GM23248 (cell line): ENCODE results near the gene SPRR2B. TPM values are rescaled to one million over a fixed set of nuclear protein-coding genes. Genes with fewer than 3 reads are reported as not detected.
"Not testable (repeated sequence)": the region's sequence is repeated elsewhere in the genome, so short reads cannot be mapped to it uniquely, and the experiment has no call there.

ENCODE experiments used
- DNase-seq: peaks from one replicate; pipeline ENCODE4 v3.0.0-alpha.2; 2015
- H2AFZ ChIP-seq: fragments of 200-600 bp; sonication (generic); 2 replicates; pipeline ENCODE4 v1.6.1; 2016; ENCODE audit warnings: antibody characterized with exemption
- H3F3A ChIP-seq: fragments of 200-600 bp; sonication (generic); 2 replicates; pipeline ENCODE4 v1.6.1; 2016; ENCODE audit warnings: mild to moderate bottlenecking, antibody characterized with exemption, mixed run types; ENCODE audit not compliant: insufficient read depth
- H3K27ac ChIP-seq: fragments of 200-600 bp; sonication (generic); 2 replicates; pipeline ENCODE4 v1.5.1; 2016; ENCODE audit warnings: mild to moderate bottlenecking
- H3K27me3 ChIP-seq: fragments of 200-600 bp; sonication (generic); replicated peaks from 2 replicates; pipeline ENCODE4 v1.6.1; 2016; ENCODE audit warnings: mild to moderate bottlenecking; ENCODE audit not compliant: insufficient read depth
- H3K36me3 ChIP-seq: fragments of 200-600 bp; sonication (generic); 2 replicates; pipeline ENCODE4 v1.6.1; 2016; ENCODE audit warnings: low read depth, mild to moderate bottlenecking
- H3K4me1 ChIP-seq: fragments of 200-600 bp; sonication (generic); 2 replicates; pipeline ENCODE4 v1.6.1; 2016; ENCODE audit warnings: mild to moderate bottlenecking; ENCODE audit not compliant: insufficient read depth
- H3K4me2 ChIP-seq: fragments of 200-600 bp; sonication (generic); one replicate; pipeline ENCODE4 v1.6.1; 2016; ENCODE audit warnings: mild to moderate bottlenecking; ENCODE audit not compliant: unreplicated experiment
- H3K4me3 ChIP-seq: fragments of 200-600 bp; sonication (generic); 2 replicates; pipeline ENCODE4 v1.5.1; 2016; ENCODE audit warnings: mild to moderate bottlenecking
- H3K79me2 ChIP-seq: fragments of 200-600 bp; sonication (generic); 2 replicates; pipeline ENCODE4 v1.6.1; 2016; ENCODE audit warnings: mild to moderate bottlenecking; ENCODE audit not compliant: insufficient read depth
- H3K9ac ChIP-seq: fragments of 200-600 bp; sonication (generic); 2 replicates; pipeline ENCODE4 v1.6.1; 2016; ENCODE audit warnings: mild to moderate bottlenecking
- H3K9me2 ChIP-seq: fragments of 200-600 bp; sonication (generic); 2 replicates; pipeline ENCODE4 v1.6.1; 2016; ENCODE audit warnings: mixed run types, mild to moderate bottlenecking, moderate library complexity; ENCODE audit not compliant: insufficient read depth
- H3K9me3 ChIP-seq: fragments of 200-600 bp; sonication (generic); one replicate; pipeline ENCODE4 v1.6.1; 2017; ENCODE audit warnings: low read depth
- H4K20me1 ChIP-seq: fragments of 200-600 bp; sonication (generic); 2 replicates; pipeline ENCODE4 v1.6.0; 2016; ENCODE audit not compliant: insufficient read depth
- EZH2 ChIP-seq: fragments of 200-600 bp; sonication (generic); IDR thresholded peaks from 2 replicates; pipeline ENCODE4 v1.6.1; 2018; ENCODE audit warnings: antibody characterized with exemption, mild to moderate bottlenecking; ENCODE audit not compliant: insufficient read depth, poor library complexity, severe bottlenecking
- EZH2phosphoT487 ChIP-seq: fragments of 200-600 bp; sonication (generic); IDR thresholded peaks from 2 replicates; pipeline ENCODE4 v1.6.1; 2018; ENCODE audit warnings: antibody characterized with exemption, moderate library complexity, mild to moderate bottlenecking, low read depth; ENCODE audit not compliant: insufficient read depth
- WGBS, 2 experiments: methylation state at CpG; one replicate each; pipeline ENCODE4 v1.1.6; 2015 to 2017; ENCODE audit warnings: low lambda C conversion rate in 2 of 2, low coverage in 1 of 2; ENCODE audit errors: missing lambda C conversion rate in 2 of 2; 5-methylcytosine and 5-hydroxymethylcytosine counted together
- in situ Hi-C: fragments of 300-500 bp; cut with MboI; formaldehyde crosslinking; loops from 2 replicates; pipeline ENCODE4 v1.15.0; 2020
- polyA plus RNA-seq: library from polyadenylated mRNA; unstranded; fragments of >200 nt; fragmentation: Nextera tagmentation; extraction: Ambion mirVana; gene quantifications from 2 replicates; pipeline ENCODE4 v1.2.1, GENCODE V29; 2016
- small RNA-seq: library from RNA; depleted of rRNA; stranded (forward); fragments of <200 nt; gene quantifications from one replicate; pipeline ENCODE3, GENCODE V24; 2014; ENCODE audit warnings: low read depth, low replicate concordance
- total RNA-seq: library from RNA; depleted of rRNA; stranded (reverse); fragments of >200 nt; shearing (Covaris generic); gene quantifications from 2 replicates; pipeline ENCODE4 v1.2.3, GENCODE V29; 2014; rRNA removed

Gene SPRR2B
- total and polyA plus RNA-seq, 2 experiments from 2014 or later: not detected

DNA sequence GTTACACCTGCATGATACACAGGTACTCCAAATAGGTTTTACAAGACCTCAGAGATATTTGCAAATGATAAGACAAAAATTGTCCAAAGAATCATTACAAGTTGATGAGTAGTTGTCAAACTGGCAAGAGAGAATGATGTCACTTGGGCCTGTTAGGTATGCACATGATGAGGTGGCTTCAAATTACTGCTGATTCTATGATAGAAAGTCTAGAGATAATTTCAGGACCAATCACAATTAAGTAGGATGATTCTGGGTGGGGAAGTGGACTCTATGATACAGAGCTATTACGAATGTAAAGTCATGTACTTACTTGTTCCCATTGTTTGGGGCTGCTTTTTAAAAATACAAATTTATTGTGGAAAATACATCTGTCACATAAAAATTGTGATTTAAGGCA is 45.6 kb downstream of the SPRR2B start:
- H3K9me2 ChIP-seq: no peaks in the 10 kb centered on the region
- no peaks in the 10 kb centered on the region for H3K27me3 ChIP-seq
- H3K4me1 ChIP-seq: no peaks in the 10 kb centered on the region
- H3K79me2 ChIP-seq: no peaks in the 10 kb centered on the region
- H3F3A ChIP-seq: no peaks in the 10 kb centered on the region
- no peaks in the 10 kb centered on the region for H3K36me3 ChIP-seq
- H4K20me1 ChIP-seq: no peaks in the 10 kb centered on the region
- WGBS, 2 experiments: 16 to 24% methylated on average over 1 of the region's 1 CpG
- H3K9me3 ChIP-seq: no peaks in the 10 kb centered on the region
- no peak for TF ChIP-seq EZH2
- H3K27ac ChIP-seq: no peak overlapping the region
- in situ Hi-C loops: no loop called here
- H3K9ac ChIP-seq: no peak overlapping the region
- no peak for DNase-seq
- H2AFZ ChIP-seq: no peak overlapping the region
- no peak overlapping the region for H3K4me2 ChIP-seq
- H3K4me3 ChIP-seq: no peak overlapping the region

DNA sequence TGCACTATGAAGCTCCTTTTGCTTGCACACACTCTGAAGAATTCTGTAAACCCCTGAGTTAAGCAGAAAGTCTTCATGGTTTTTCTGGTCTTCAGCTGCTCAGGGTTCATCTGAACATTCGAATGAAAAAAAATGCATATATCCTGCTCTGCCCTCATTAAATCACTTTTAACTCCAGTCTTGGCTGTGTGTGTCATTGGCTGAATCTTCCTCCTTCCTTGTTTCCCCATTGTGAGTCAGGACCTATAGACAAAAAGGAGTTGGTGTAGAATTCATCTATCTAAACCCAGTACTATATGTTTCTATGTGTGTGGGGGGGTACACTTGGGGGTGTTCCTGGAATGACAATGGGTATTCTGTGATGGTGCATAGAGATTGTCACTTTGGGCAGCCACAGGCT is 47.0 kb downstream of the SPRR2B start:
- H3K9me3 ChIP-seq: no peaks in the 10 kb centered on the region
- in situ Hi-C loops: no loop called here
- no peak overlapping the region for H3K9ac ChIP-seq
- H3K79me2 ChIP-seq: no peaks in the 10 kb centered on the region
- H2AFZ ChIP-seq: no peak overlapping the region
- H3K4me3 ChIP-seq: no peak overlapping the region
- H3K9me2 ChIP-seq: no peaks in the 10 kb centered on the region
- no peak overlapping the region for H3K4me2 ChIP-seq
- TF ChIP-seq EZH2 (no peak), EZH2phosphoT487 (no peak)
- H3K27me3 ChIP-seq: no peaks in the 10 kb centered on the region
- 23 to 26% methylated on average over 1 of the region's 1 CpG for WGBS, 2 experiments
- no peaks in the 10 kb centered on the region for H3K4me1 ChIP-seq
- H3F3A ChIP-seq: no peaks in the 10 kb centered on the region
- H4K20me1 ChIP-seq: no peaks in the 10 kb centered on the region
- no peaks in the 10 kb centered on the region for H3K36me3 ChIP-seq
- no peak for DNase-seq
- H3K27ac ChIP-seq: no peak overlapping the region

DNA sequence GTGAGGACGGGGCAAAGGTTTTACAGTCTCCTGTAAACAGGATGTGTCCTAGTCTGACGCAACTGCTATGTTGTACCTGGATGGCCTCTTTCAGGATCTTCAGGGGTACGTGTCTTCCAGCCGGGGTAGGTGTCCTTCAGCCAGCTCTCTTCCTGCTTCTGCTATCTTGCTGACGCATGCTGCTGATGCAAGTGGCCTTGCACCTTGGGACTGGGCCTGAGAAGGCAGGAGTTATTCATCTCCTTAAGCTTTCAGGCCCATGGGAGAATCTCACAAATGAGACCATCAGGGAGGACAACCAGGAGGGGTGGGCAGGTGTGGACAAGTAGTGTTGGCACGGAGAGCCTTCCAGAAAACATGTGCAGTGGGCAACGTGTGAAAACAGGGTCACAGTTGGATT is 48.3 kb downstream of the SPRR2B start:
- Histone ChIP-seq H3K4me3 (no peak overlapping the region), H3K4me2 (no peak overlapping the region), H3K27ac (no peak overlapping the region), H4K20me1 (no peaks in the 10 kb centered on the region), H3K9me2 (no peaks in the 10 kb centered on the region), H3K27me3 (no peaks in the 10 kb centered on the region; the same call in 1 of the 2 replicates), H3K9me3 (no peaks in the 10 kb centered on the region), H3K9ac (no peak overlapping the region), H3K36me3 (no peaks in the 10 kb centered on the region), H2AFZ (no peak overlapping the region), H3K4me1 (no peaks in the 10 kb centered on the region), H3K79me2 (no peaks in the 10 kb centered on the region), H3F3A (no peaks in the 10 kb centered on the region)
- 34 to 37% methylated on average over 7 of the region's 7 CpGs for WGBS, 2 experiments
- DNase-seq: no peak
- in situ Hi-C loops: no loop called here
- TF ChIP-seq EZH2phosphoT487 (no peak), EZH2 (no peak)

DNA sequence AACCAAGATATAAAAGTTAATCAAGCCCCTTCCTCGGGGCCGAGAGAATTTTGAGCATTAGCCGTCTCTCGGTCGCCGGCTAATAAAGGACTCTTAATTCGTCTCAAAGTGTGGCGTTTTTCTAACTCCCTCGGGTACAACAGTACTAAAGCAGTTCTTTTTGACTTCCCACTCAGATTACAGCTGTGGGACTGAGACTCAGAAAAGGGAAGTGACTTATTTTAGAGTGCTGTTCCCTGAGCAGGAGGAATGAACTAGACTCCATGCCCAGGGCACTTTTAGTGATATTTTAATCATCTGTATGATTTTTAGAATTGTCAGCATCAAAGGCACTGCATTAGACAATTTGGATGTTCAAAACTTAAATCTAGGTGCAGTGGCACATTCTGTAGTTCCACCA is 49.1 kb downstream of the SPRR2B start:
- H3K79me2 ChIP-seq, H3K9me2 ChIP-seq, in situ Hi-C loops, H3K9me3 ChIP-seq, H3K27me3 ChIP-seq, H3F3A ChIP-seq, H4K20me1 ChIP-seq, H3K4me3 ChIP-seq, H3K36me3 ChIP-seq, H3K27ac ChIP-seq, H3K9ac ChIP-seq, H3K4me2 ChIP-seq, H3K4me1 ChIP-seq, H2AFZ ChIP-seq, DNase-seq: not testable (repeated sequence)
- 34 to 36% methylated on average over 9 of the region's 9 CpGs for WGBS, 2 experiments

DNA sequence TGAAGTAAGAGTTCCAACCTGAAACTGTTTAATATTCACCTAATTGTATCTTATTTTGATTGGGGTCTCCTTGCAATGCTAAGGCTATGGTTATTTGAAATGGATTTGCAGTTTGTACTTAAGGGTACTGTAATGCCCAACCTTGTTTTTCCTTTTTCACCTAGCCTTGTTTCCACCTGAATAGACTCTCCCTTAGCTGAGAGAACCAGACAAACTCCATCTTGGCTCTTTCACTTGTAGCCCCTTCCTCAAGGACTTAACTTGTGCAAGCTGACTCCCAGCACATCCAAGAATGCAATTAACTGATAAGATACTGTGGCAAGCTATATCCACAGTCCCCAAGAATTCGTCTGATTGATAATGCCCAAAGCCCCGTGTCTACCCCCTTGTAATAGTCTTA is 49.6 kb downstream of the SPRR2B start:
- H2AFZ ChIP-seq, H3K9me3 ChIP-seq, H3K4me2 ChIP-seq, H3K27ac ChIP-seq, H3K79me2 ChIP-seq, H4K20me1 ChIP-seq, H3K9ac ChIP-seq, H3K4me3 ChIP-seq, H3K9me2 ChIP-seq, in situ Hi-C loops, H3K36me3 ChIP-seq, H3K4me1 ChIP-seq, H3F3A ChIP-seq, DNase-seq, H3K27me3 ChIP-seq: not testable (repeated sequence)
- WGBS, 2 experiments: 9 to 13% methylated on average over 2 of the region's 2 CpGs

Small RNAs within 50 kb of the gene (small RNA-seq; reads per million reads assigned to genes)
- gene AL356867.1: not detected

Other genes starting within 250 kb of the SPRR2B start
- not detected in 2 replicates for gene LCE1A, start 244.1 kb downstream of the SPRR2B start, total RNA-seq
- not detected in 2 replicates for gene LCE1A, start 244.1 kb downstream of the SPRR2B start, polyA plus RNA-seq
- gene LCE6A, start 228.8 kb downstream of the SPRR2B start, total RNA-seq: not detected in 2 replicates
- gene LCE6A, start 228.8 kb downstream of the SPRR2B start, polyA plus RNA-seq: not detected in 2 replicates
- not detected in 2 replicates for gene LCE7A, start 211.6 kb downstream of the SPRR2B start, total RNA-seq
- gene LCE7A, start 211.6 kb downstream of the SPRR2B start, polyA plus RNA-seq: not detected in 2 replicates
- not detected in 2 replicates for gene SMCP, start 193.3 kb downstream of the SPRR2B start, total RNA-seq
- not detected in 2 replicates for gene SMCP, start 193.3 kb downstream of the SPRR2B start, polyA plus RNA-seq
- gene IVL, start 163.1 kb downstream of the SPRR2B start, total RNA-seq: 0.76 and 1.1 TPM in 2 replicates
- gene IVL, start 163.1 kb downstream of the SPRR2B start, polyA plus RNA-seq: 0.68 and 1.2 TPM in 2 replicates
- not detected in 2 replicates for gene SPRR5, start 124.4 kb downstream of the SPRR2B start, total RNA-seq
- gene SPRR5, start 124.4 kb downstream of the SPRR2B start, polyA plus RNA-seq: not detected in 2 replicates
- not detected in 2 replicates for gene SPRR4, start 101.0 kb downstream of the SPRR2B start, total RNA-seq
- not detected in 2 replicates for gene SPRR4, start 101.0 kb downstream of the SPRR2B start, polyA plus RNA-seq
- gene SPRR1A, start 87.5 kb downstream of the SPRR2B start, total RNA-seq: not detected in 2 replicates
- gene SPRR1A, start 87.5 kb downstream of the SPRR2B start, polyA plus RNA-seq: not detected in 2 replicates
- gene SPRR3, start 69.9 kb downstream of the SPRR2B start, total RNA-seq: not detected in 2 replicates
- not detected in 2 replicates for gene SPRR3, start 69.9 kb downstream of the SPRR2B start, polyA plus RNA-seq
- not detected in 2 replicates for gene SPRR1B, start 40.4 kb downstream of the SPRR2B start, total RNA-seq
- gene SPRR1B, start 40.4 kb downstream of the SPRR2B start, polyA plus RNA-seq: not detected in 2 replicates
- gene SPRR2D, start 30.5 kb downstream of the SPRR2B start, total RNA-seq: not detected in 2 replicates
- not detected in 2 replicates for gene SPRR2D, start 30.5 kb downstream of the SPRR2B start, polyA plus RNA-seq
- gene SPRR2A, start 14.1 kb downstream of the SPRR2B start, total RNA-seq: not detected in 2 replicates
- gene SPRR2A, start 14.1 kb downstream of the SPRR2B start, polyA plus RNA-seq: not detected in 2 replicates
- not detected in 2 replicates for gene SPRR2E, start 22.9 kb upstream of the SPRR2B start, total RNA-seq
- not detected in 2 replicates for gene SPRR2E, start 22.9 kb upstream of the SPRR2B start, polyA plus RNA-seq
- gene SPRR2F, start 41.9 kb upstream of the SPRR2B start, total RNA-seq: not detected in 2 replicates
- gene SPRR2F, start 41.9 kb upstream of the SPRR2B start, polyA plus RNA-seq: not detected in 2 replicates
- gene SPRR2G, start 79.3 kb upstream of the SPRR2B start, total RNA-seq: not detected in 2 replicates
- not detected in 2 replicates for gene SPRR2G, start 79.3 kb upstream of the SPRR2B start, polyA plus RNA-seq
- gene LELP1, start 131.8 kb upstream of the SPRR2B start, total RNA-seq: not detected in 2 replicates
- not detected in 2 replicates for gene LELP1, start 131.8 kb upstream of the SPRR2B start, polyA plus RNA-seq
- not detected in 2 replicates for gene PRR9, start 146.0 kb upstream of the SPRR2B start, total RNA-seq
- 0.30 and 0.47 TPM in 2 replicates for gene PRR9, start 146.0 kb upstream of the SPRR2B start, polyA plus RNA-seq
- gene LORICRIN, start 188.1 kb upstream of the SPRR2B start, total RNA-seq: not detected in 2 replicates
- gene LORICRIN, start 188.1 kb upstream of the SPRR2B start, polyA plus RNA-seq: not detected in 2 replicates
- not detected in 2 replicates for gene PGLYRP3, start 241.3 kb upstream of the SPRR2B start, total RNA-seq
- not detected in 2 replicates for gene PGLYRP3, start 241.3 kb upstream of the SPRR2B start, polyA plus RNA-seq